ENCODE results near the gene DHRS9.

DNA sequence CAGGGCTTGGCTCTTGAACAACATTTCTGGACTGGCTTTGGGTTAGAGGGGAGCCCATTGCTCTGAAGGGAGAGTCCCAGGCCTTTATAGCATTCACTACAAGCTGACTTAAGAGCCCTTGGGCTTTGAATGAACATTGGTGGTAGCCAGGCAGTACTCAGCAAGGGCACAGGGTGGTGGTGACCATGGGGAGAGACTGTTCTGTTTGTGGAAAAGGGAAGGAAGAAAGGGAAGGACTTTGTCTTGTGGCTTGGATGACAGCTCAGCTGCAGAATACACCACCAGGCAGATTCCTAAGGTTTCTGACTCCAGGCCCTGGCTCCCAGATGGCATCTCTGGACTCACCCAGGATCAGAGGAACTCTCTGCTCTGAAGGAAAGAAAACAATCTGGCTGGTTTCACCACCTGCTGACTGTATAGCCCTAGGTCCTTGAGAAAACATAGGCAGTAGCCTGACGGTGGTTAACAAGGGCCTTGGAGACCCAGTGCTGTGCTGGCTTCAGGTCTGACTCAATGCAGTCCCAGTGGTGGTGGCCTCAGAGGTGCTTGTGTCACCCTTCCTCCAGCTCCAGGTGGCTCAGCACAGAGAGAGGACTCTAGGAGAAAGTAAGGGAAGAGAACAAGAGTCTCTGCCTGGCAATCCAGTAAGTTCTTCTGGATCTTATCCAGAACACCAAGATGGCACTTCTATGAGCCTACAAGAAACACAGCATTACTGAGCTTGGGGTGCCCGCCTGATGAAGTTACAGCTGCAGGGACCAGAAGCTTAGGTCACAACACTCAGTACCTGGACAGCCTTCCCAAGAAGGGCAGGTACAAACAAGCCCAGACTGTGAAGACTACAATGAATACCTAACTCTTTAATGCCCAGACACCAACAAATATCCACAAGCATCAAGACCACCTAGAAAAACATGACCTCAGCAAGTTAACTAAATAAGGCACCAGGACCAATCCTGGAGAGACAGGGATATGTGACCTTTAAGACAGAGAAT is 21.8 kb upstream of the DHRS9 start:
- TF ChIP-seq, protein P1, sequence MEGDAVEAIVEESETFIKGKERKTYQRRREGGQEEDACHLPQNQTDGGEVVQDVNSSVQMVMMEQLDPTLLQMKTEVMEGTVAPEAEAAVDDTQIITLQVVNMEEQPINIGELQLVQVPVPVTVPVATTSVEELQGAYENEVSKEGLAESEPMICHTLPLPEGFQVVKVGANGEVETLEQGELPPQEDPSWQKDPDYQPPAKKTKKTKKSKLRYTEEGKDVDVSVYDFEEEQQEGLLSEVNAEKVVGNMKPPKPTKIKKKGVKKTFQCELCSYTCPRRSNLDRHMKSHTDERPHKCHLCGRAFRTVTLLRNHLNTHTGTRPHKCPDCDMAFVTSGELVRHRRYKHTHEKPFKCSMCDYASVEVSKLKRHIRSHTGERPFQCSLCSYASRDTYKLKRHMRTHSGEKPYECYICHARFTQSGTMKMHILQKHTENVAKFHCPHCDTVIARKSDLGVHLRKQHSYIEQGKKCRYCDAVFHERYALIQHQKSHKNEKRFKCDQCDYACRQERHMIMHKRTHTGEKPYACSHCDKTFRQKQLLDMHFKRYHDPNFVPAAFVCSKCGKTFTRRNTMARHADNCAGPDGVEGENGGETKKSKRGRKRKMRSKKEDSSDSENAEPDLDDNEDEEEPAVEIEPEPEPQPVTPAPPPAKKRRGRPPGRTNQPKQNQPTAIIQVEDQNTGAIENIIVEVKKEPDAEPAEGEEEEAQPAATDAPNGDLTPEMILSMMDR (IDR thresholded peaks at IDR 0.05; ENCODE audit: low read depth, low read length), result no peak
- no peak for TF ChIP-seq POLR2A (IDR thresholded peaks at IDR 0.05; ENCODE audit: extremely low read depth, insufficient read length)
- TF ChIP-seq, protein P2, sequence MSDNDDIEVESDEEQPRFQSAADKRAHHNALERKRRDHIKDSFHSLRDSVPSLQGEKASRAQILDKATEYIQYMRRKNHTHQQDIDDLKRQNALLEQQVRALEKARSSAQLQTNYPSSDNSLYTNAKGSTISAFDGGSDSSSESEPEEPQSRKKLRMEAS (IDR thresholded peaks at IDR 0.05; ENCODE audit: low read depth, low read length), result no peak

Data from NB4 (cell line).